HCT116 (cell line): ENCODE measurements around the gene LRRN1. TPM values are rescaled to one million over a fixed set of nuclear protein-coding genes. Genes with fewer than 3 reads are reported as not detected.

Experiments used
- ATAC-seq: fragments of 200-7000 bp; cut with Tn5 transposase; 2 replicates; pipeline ENCODE4 v1.9.1; 2020; ENCODE audit warnings: mild to moderate bottlenecking, moderate library complexity
- BruUV-seq: library from RNA; stranded (reverse); fragments of 400-500 nt; replicated peaks from 2 replicates; lab custom pipeline; 2021; lab: Mats Ljungman, UMichigan
- CTCF ChIA-PET: fragments of 300-600 bp; sonication (Branson Sonifier 250); formaldehyde crosslinking; loops from one replicate; lab custom pipeline; 2021; ENCODE audit warnings: antibody characterized with exemption; lab: Charles Lee
- POLR2A ChIA-PET: fragments of 300-600, 350-600 bp; sonication (Branson Sonifier 250); formaldehyde crosslinking; loops from one replicate; lab custom pipeline; 2021; ENCODE audit warnings: antibody characterized with exemption; lab: Charles Lee
- RAD21 ChIA-PET, 2 experiments: fragments of 300-600 bp; sonication (Branson Sonifier 250); formaldehyde crosslinking; loops; one replicate each; lab custom pipeline; 2023; ENCODE audit warnings: low total read pairs in 2 of 2; ENCODE audit not compliant: uncharacterized antibody in 2 of 2, unreplicated experiment in 2 of 2, low non-redundant PET in 1 of 2; lab: Charles Lee
- DNase-seq: peaks from one replicate; pipeline ENCODE4 v3.0.0-alpha.2; 2010; ENCODE audit warnings: low read depth, low spot score
- H2AFZ ChIP-seq: fragments of 200-600 bp; shearing (Covaris generic), sonication (generic); 2 replicates; pipeline ENCODE4 v1.6.1; 2017; ENCODE audit warnings: low read depth, mixed run types, mixed read lengths, antibody characterized with exemption, low read length; ENCODE audit not compliant: poor library complexity, severe bottlenecking
- H3K27ac ChIP-seq: 2 replicates; pipeline ENCODE4 v1.5.1; 2012; ENCODE audit warnings: low read depth, low read length
- H3K27me3 ChIP-seq: fragments of 200-600 bp; sonication (generic); 2 replicates; pipeline ENCODE4 v1.6.1; 2016; ENCODE audit warnings: mixed run types, low read length, mixed read lengths; ENCODE audit not compliant: insufficient read depth
- H3K36me3 ChIP-seq, 2 experiments: fragments of 200-500 bp in 1 of 2; fragments of 200-600 bp in 1 of 2; sonication (Bioruptor generic) in 1 of 2; sonication (generic) in 1 of 2; 2 replicates each; pipeline versions ENCODE4 v1.5.1 to v1.6.1; 2014 to 2016; ENCODE audit warnings: low read length in 2 of 2, inconsistent platforms in 1 of 2, mixed read lengths in 1 of 2, mixed run types in 1 of 2; ENCODE audit not compliant: insufficient read depth in 2 of 2, control insufficient read depth in 1 of 2
- H3K4me1 ChIP-seq, 2 experiments: fragments of 200-600 bp in 1 of 2; sonication (generic) in 1 of 2; 2 replicates each; pipeline versions ENCODE4 v1.5.1 to v1.6.1; 2012 to 2017; ENCODE audit warnings: low read length in 2 of 2, inconsistent platforms in 1 of 2, mild to moderate bottlenecking in 1 of 2, mixed read lengths in 1 of 2, mixed run types in 1 of 2, moderate library complexity in 1 of 2; ENCODE audit not compliant: insufficient read depth in 2 of 2, control insufficient read depth in 1 of 2
- H3K4me2 ChIP-seq: fragments of 200-600 bp; sonication (generic); 2 replicates; pipeline ENCODE4 v1.6.1; 2017; ENCODE audit warnings: mixed run types, low read length, mixed read lengths
- H3K4me3 ChIP-seq, 2 experiments: fragments of 200-600 bp in 1 of 2; sonication (generic) in 1 of 2; replicated peaks in 1 of 2; 2 replicates each; pipeline ENCODE4 v1.5.1; 2011 to 2016; ENCODE audit warnings: low read length in 2 of 2, control low read depth in 1 of 2, low read depth in 1 of 2, mild to moderate bottlenecking in 1 of 2, mixed read lengths in 1 of 2, mixed run types in 1 of 2
- H3K79me2 ChIP-seq: fragments of 200-600 bp; sonication (generic); 2 replicates; pipeline ENCODE4 v1.6.1; 2017; ENCODE audit warnings: mild to moderate bottlenecking, mixed run types, low read length, moderate library complexity, mixed read lengths; ENCODE audit not compliant: insufficient read depth
- H3K9ac ChIP-seq: fragments of 200-600 bp; sonication (generic); 2 replicates; pipeline ENCODE4 v1.6.1; 2016; ENCODE audit warnings: low read length, mixed read lengths
- H3K9me2 ChIP-seq: fragments of 200-600 bp; sonication (generic), shearing (Covaris generic); 2 replicates; pipeline ENCODE4 v1.6.1; 2017; ENCODE audit warnings: mixed run types, mild to moderate bottlenecking, moderate library complexity; ENCODE audit not compliant: insufficient read depth
- H3K9me3 ChIP-seq, 2 experiments: fragments of 200-500 bp in 1 of 2; fragments of 200-600 bp in 1 of 2; sonication (Bioruptor generic) in 1 of 2; sonication (generic) in 1 of 2; 2 replicates each; pipeline ENCODE4 v1.6.1; 2014 to 2017; ENCODE audit warnings: low read length in 2 of 2, mixed read lengths in 2 of 2, inconsistent platforms in 1 of 2, low read depth in 1 of 2, mild to moderate bottlenecking in 1 of 2, mixed run types in 1 of 2, moderate library complexity in 1 of 2; ENCODE audit not compliant: control insufficient read depth in 1 of 2, insufficient read depth in 1 of 2
- H4K20me1 ChIP-seq: fragments of 200-600 bp; sonication (generic), shearing (Covaris generic); 2 replicates; pipeline ENCODE4 v1.6.1; 2017; ENCODE audit warnings: mixed run types, mild to moderate bottlenecking, moderate library complexity; ENCODE audit not compliant: insufficient read depth
- CBX3 ChIP-seq: IDR thresholded peaks from 2 replicates; pipeline ENCODE4 v1.6.1; 2012; ENCODE audit warnings: low read depth
- CEBPB ChIP-seq: IDR thresholded peaks from 2 replicates; pipeline ENCODE4 v1.6.1; 2012; ENCODE audit warnings: low read depth
- CTCF ChIP-seq, 3 experiments: fragments of 200-600 bp in 1 of 3; sonication (generic) in 1 of 3; IDR thresholded peaks in 2 of 3; conservative IDR thresholded peaks in 1 of 3; 2 replicates each; pipeline ENCODE4 v1.5.1; 2012 to 2017; ENCODE audit warnings: low read depth in 2 of 3, low read length in 2 of 3, antibody characterized with exemption in 1 of 3, borderline replicate concordance in 1 of 3, control low read depth in 1 of 3, mild to moderate bottlenecking in 1 of 3, mixed read lengths in 1 of 3, mixed run types in 1 of 3, moderate library complexity in 1 of 3; ENCODE audit not compliant: insufficient read depth in 1 of 3
- EGR1 ChIP-seq: IDR thresholded peaks from 2 replicates; pipeline ENCODE4 v1.6.1; 2012; ENCODE audit warnings: low read depth
- ELF1 ChIP-seq: IDR thresholded peaks from 2 replicates; pipeline ENCODE4 v1.6.1; 2012; ENCODE audit warnings: low read depth, borderline replicate concordance
- EZH2 ChIP-seq: fragments of 200-600 bp; sonication (generic); IDR thresholded peaks from 2 replicates; pipeline ENCODE4 v1.6.1; 2017; ENCODE audit warnings: antibody characterized with exemption, mixed run types
- FOSL1 ChIP-seq: IDR thresholded peaks from 2 replicates; pipeline ENCODE4 v1.6.1; 2012; ENCODE audit warnings: low read depth
- MAX ChIP-seq: IDR thresholded peaks from 2 replicates; pipeline ENCODE4 v1.6.1; 2012
- POLR2A ChIP-seq: IDR thresholded peaks from 2 replicates; pipeline ENCODE4 v1.7.0; 2011; ENCODE audit warnings: borderline replicate concordance; ENCODE audit not compliant: insufficient read depth, insufficient read length; ENCODE audit errors: extremely low read depth
- RAD21 ChIP-seq: IDR thresholded peaks from 2 replicates; pipeline ENCODE4 v1.6.1; 2012; ENCODE audit warnings: low read depth, mild to moderate bottlenecking
- TCF7L2 ChIP-seq: IDR thresholded peaks from 2 replicates; pipeline ENCODE4 v1.7.0; 2011; ENCODE audit warnings: borderline replicate concordance, inconsistent platforms; ENCODE audit not compliant: insufficient read depth, insufficient read length; ENCODE audit errors: extremely low read depth
- YY1 ChIP-seq: IDR thresholded peaks from 2 replicates; pipeline ENCODE4 v1.6.1; 2011; ENCODE audit warnings: low read length, low read depth, moderate library complexity, mild to moderate bottlenecking; ENCODE audit not compliant: insufficient replicate concordance; ENCODE audit errors: extremely low read depth
- ZBTB33 ChIP-seq: IDR thresholded peaks from 2 replicates; pipeline ENCODE4 v1.6.1; 2011; ENCODE audit warnings: mild to moderate bottlenecking, low read length, moderate library complexity; ENCODE audit not compliant: insufficient replicate concordance; ENCODE audit errors: extremely low read depth
- ZFX ChIP-seq: fragments of 450-650 bp; IDR thresholded peaks from 2 replicates; pipeline ENCODE4 v1.6.1; 2017
- ZNF274 ChIP-seq: fragments of 200-500 bp; sonication (Bioruptor generic); IDR thresholded peaks from 2 replicates; pipeline ENCODE4 v1.6.1; 2014; ENCODE audit warnings: mild to moderate bottlenecking, low read depth, low read length, inconsistent platforms
- intact Hi-C: fragments of 100-400 bp; cut with micrococcal nuclease; formaldehyde crosslinking; loops from 2 replicates; pipeline ENCODE4 v1.10.0; 2022
- total RNA-seq: library from RNA; stranded (reverse); gene quantifications from one replicate; pipeline ENCODE4 v1.2.1, GENCODE V29; 2021; ENCODE audit not compliant: unreplicated experiment
- TF ChIP-seq, protein P1 (sequence below): IDR thresholded peaks from 2 replicates; pipeline ENCODE4 v1.6.1; 2012

The LRRN1 gene
- total RNA-seq, 1 experiment from 2014 or later: 0.10 TPM

- H3K9ac ChIP-seq: no peak overlapping the region
- H3K79me2 ChIP-seq: no peaks in the 10 kb centered on the region
- no TSS peak for BruUV-seq
- CTCF ChIA-PET: no interaction called here
- H3K4me2 ChIP-seq: no peak overlapping the region
- RAD21 ChIA-PET: no interaction called here
- H3K4me1 ChIP-seq: no peaks in the 10 kb centered on the region
- no peak overlapping the region for H2AFZ ChIP-seq
- ATAC-seq (no peak), DNase-seq (no peak)
- H4K20me1 ChIP-seq: no peaks in the 10 kb centered on the region
- peaks cover 8 to 14% of the 10 kb centered on the region in 2 experiments; a peak in 1 of 4 replicates for H3K9me3 ChIP-seq
- no peak overlapping the region for H3K27ac ChIP-seq
- no peak overlapping the region for H3K4me3 ChIP-seq
- no peaks in the 10 kb centered on the region for H3K27me3 ChIP-seq
- POLR2A ChIA-PET: no interaction called here
- TF ChIP-seq RAD21 (no peak), CTCF (IDR thresholded peaks at IDR 0.05 in 2 of 3, conservative IDR thresholded peaks at IDR 0.05 in 1 of 3; ENCODE audit: borderline replicate concordance in 1 of 3, insufficient read depth in 1 of 3, low read depth in 2 of 3, low read length in 2 of 3) (no peak), CEBPB (no peak), EGR1 (no peak), POLR2A (no peak), YY1 (no peak), CBX3 (no peak), MAX (no peak), TCF7L2 (no peak), ZFX (no peak), FOSL1 (no peak), EZH2 (no peak), ELF1 (no peak), ZBTB33 (no peak), ZNF274 (no peak)
- TF ChIP-seq, protein P1, sequence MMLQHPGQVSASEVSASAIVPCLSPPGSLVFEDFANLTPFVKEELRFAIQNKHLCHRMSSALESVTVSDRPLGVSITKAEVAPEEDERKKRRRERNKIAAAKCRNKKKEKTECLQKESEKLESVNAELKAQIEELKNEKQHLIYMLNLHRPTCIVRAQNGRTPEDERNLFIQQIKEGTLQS: no peak
- H3K36me3 ChIP-seq: no peaks in the 10 kb centered on the region
- intact Hi-C loops: no loop called here
- H3K9me2 ChIP-seq: no peaks in the 10 kb centered on the region
Observed at GRCh38 chr3:3842356-3842755, 43.1 kb downstream of the LRRN1 start.
